Epithelial cell of esophagus (primary cell): Measurements from ENCODE around the gene GCM1.

Experiments used
- DNase-seq: peaks from one replicate; pipeline ENCODE4 v3.0.0; 2010; ENCODE audit warnings: low read depth
- H3K4me3 ChIP-seq: 2 replicates; pipeline ENCODE4 v1.5.1; 2011; ENCODE audit warnings: mild to moderate bottlenecking, low read length, control low read depth
- CTCF ChIP-seq: IDR thresholded peaks from 2 replicates; pipeline ENCODE4 v1.5.1; 2011; ENCODE audit warnings: low read depth, mild to moderate bottlenecking, low read length, control low read depth, inconsistent platforms; ENCODE audit not compliant: insufficient read depth; ENCODE audit errors: missing control alignments

The GCM1 gene

GRCh38 chr6:53179961-53180651, 31.5 kb upstream of the GCM1 start:
- DNase-seq = peak; percentile 80
- H3K4me3 ChIP-seq = no peak overlapping the region
- no peak for TF ChIP-seq CTCF

- no peak for TF ChIP-seq CTCF
These were observed 30.3 kb upstream of the GCM1 start for GRCh38 chr6:53178837-53179432.

GRCh38 chr6:53175027-53175426, 26.4 kb upstream of the GCM1 start:
- DNase-seq = no peak
- no peak for TF ChIP-seq CTCF
- no peak overlapping the region for H3K4me3 ChIP-seq

More at GRCh38 chr6:53178837-53179432, 30.3 kb upstream of the GCM1 start:
- DNase-seq = no peak
- no peak overlapping the region for H3K4me3 ChIP-seq

GRCh38 chr6:53172468-53172803, 23.8 kb upstream of the GCM1 start:
- no peak for DNase-seq
- no peak for TF ChIP-seq CTCF

GRCh38 chr6:53171605-53172467, 23.2 kb upstream of the GCM1 start:
- DNase-seq = peak; percentile 78
- peak; percentile 100 for TF ChIP-seq CTCF
- H3K4me3 ChIP-seq = no peak overlapping the region

More at GRCh38 chr6:53172468-53172803, 23.8 kb upstream of the GCM1 start:
- no peak overlapping the region for H3K4me3 ChIP-seq

GRCh38 chr6:53168516-53169267, 20.1 kb upstream of the GCM1 start:
- TF ChIP-seq CTCF = no peak
- H3K4me3 ChIP-seq = no peak overlapping the region
- DNase-seq = peak; percentile 77
